HEK293 (cell line): ENCODE measurements around the gene HDAC8.

Experiments
- CTCF ChIA-PET: fragments of 350-600 bp; formaldehyde crosslinking; extraction: SDS; loops from one replicate; lab custom pipeline; 2021; ENCODE audit warnings: antibody characterized with exemption; lab: Yijun Ruan, JAX
- POLR2A ChIA-PET: fragments of 300-600 bp; formaldehyde crosslinking; extraction: SDS; loops from one replicate; lab custom pipeline; 2020; ENCODE audit warnings: antibody characterized with exemption, inconsistent platforms; lab: Yijun Ruan, JAX
- H3K27ac ChIP-seq: fragments of 200-500 bp; sonication (Bioruptor generic); 2 replicates; pipeline ENCODE4 v1.5.1; 2014; ENCODE audit warnings: low read depth, low read length, control low read depth, inconsistent platforms; ENCODE audit errors: extremely low read depth
- H3K36me3 ChIP-seq, 2 experiments: fragments of 200-500 bp in 1 of 2; sonication (Bioruptor generic) in 1 of 2; 1 replicate in 1 of 2; 2 replicates in 1 of 2; pipeline ENCODE4 v1.5.1; 2014 to 2017; ENCODE audit warnings: inconsistent platforms in 2 of 2, low read length in 2 of 2; ENCODE audit not compliant: control insufficient read depth in 2 of 2, insufficient read depth in 1 of 2
- H3K4me1 ChIP-seq: fragments of 200-500 bp; sonication (Bioruptor generic); 2 replicates; pipeline ENCODE4 v1.5.1; 2014; ENCODE audit warnings: mild to moderate bottlenecking, low read length, inconsistent platforms; ENCODE audit not compliant: control insufficient read depth, insufficient read depth
- H3K4me3 ChIP-seq: 2 replicates; pipeline ENCODE4 v1.5.1; 2011; ENCODE audit warnings: low read depth, mild to moderate bottlenecking, control low read depth, low read length, moderate library complexity
- H3K9me3 ChIP-seq: fragments of 200-500 bp; sonication (Bioruptor generic); 2 replicates; pipeline ENCODE4 v1.5.1; 2014; ENCODE audit warnings: low read depth, low read length, inconsistent platforms; ENCODE audit not compliant: control insufficient read depth, insufficient read depth
- KLF10 ChIP-seq: fragments of 450-650 bp; IDR thresholded peaks from 2 replicates; pipeline ENCODE4 v1.5.1; 2018; ENCODE audit warnings: missing biosample characterization, mild to moderate bottlenecking, missing genetic modification characterization
- TCF7L2 ChIP-seq: IDR thresholded peaks from 2 replicates; pipeline ENCODE4 v1.6.1; 2011; ENCODE audit warnings: low read depth, mild to moderate bottlenecking, inconsistent platforms, low read length, moderate library complexity, borderline replicate concordance
- TRIM28 ChIP-seq: IDR thresholded peaks from 2 replicates; pipeline ENCODE4 v1.6.1; 2011; ENCODE audit warnings: low read length, control low read depth, borderline replicate concordance
- YY1 ChIP-seq: fragments of 450-650 bp; formaldehyde crosslinking; IDR thresholded peaks from 2 replicates; pipeline ENCODE4 v1.5.1; 2018; ENCODE audit warnings: missing biosample characterization, missing genetic modification characterization
- ZBTB26 ChIP-seq: fragments of 450-650 bp; formaldehyde crosslinking; optimal IDR thresholded peaks from 2 replicates; pipeline ENCODE3; 2016; ENCODE audit warnings: missing biosample characterization, mild to moderate bottlenecking, missing genetic modification characterization
- ZNF114 ChIP-seq: fragments of 450-650 bp; formaldehyde crosslinking; IDR thresholded peaks from 2 replicates; pipeline ENCODE4 v1.5.0; 2017; ENCODE audit warnings: missing biosample characterization, missing genetic modification characterization
- ZNF24 ChIP-seq: fragments of 450-650 bp; formaldehyde crosslinking; IDR thresholded peaks from 2 replicates; pipeline ENCODE4 v1.5.1; 2016; ENCODE audit warnings: missing biosample characterization, missing genetic modification characterization
- ZNF48 ChIP-seq: fragments of 450-650 bp; formaldehyde crosslinking; IDR thresholded peaks from 2 replicates; pipeline ENCODE4 v1.5.1; 2016; ENCODE audit warnings: missing biosample characterization, missing genetic modification characterization
- ZNF501 ChIP-seq: fragments of 450-650 bp; formaldehyde crosslinking; IDR thresholded peaks from 2 replicates; pipeline ENCODE4 v1.5.1; 2016; ENCODE audit warnings: missing biosample characterization, missing genetic modification characterization
- ZNF518A ChIP-seq: fragments of 450-650 bp; formaldehyde crosslinking; conservative IDR thresholded peaks from 2 replicates; pipeline ENCODE4 v1.5.1; 2016; ENCODE audit warnings: low read depth, missing biosample characterization, missing genetic modification characterization
- ZNF561 ChIP-seq: fragments of 450-650 bp; IDR thresholded peaks from 2 replicates; pipeline ENCODE4 v1.5.1; 2018; ENCODE audit warnings: missing biosample characterization, missing genetic modification characterization, borderline replicate concordance
- ZNF791 ChIP-seq: fragments of 450-650 bp; formaldehyde crosslinking; IDR thresholded peaks from 2 replicates; pipeline ENCODE4 v1.5.1; 2016; ENCODE audit warnings: missing biosample characterization, missing genetic modification characterization
- ZNF837 ChIP-seq: fragments of 450-650 bp; formaldehyde crosslinking; IDR thresholded peaks from 2 replicates; pipeline ENCODE4 v1.5.1; 2016; ENCODE audit warnings: missing biosample characterization, missing genetic modification characterization
- TF ChIP-seq, protein P1 (sequence below): fragments of 450-650 bp; formaldehyde crosslinking; IDR thresholded peaks from 2 replicates; pipeline ENCODE4 v1.5.1; 2016; ENCODE audit warnings: missing biosample characterization, missing genetic modification characterization
- TF ChIP-seq, protein P2 (sequence below): fragments of 450-650 bp; formaldehyde crosslinking; IDR thresholded peaks from 2 replicates; pipeline ENCODE4 v1.5.1; 2016; ENCODE audit warnings: missing biosample characterization, missing genetic modification characterization
- TF ChIP-seq, protein P3 (sequence below): fragments of 450-650 bp; formaldehyde crosslinking; IDR thresholded peaks from 2 replicates; pipeline ENCODE4 v1.5.1; 2017; ENCODE audit warnings: missing biosample characterization, mild to moderate bottlenecking, missing genetic modification characterization, moderate library complexity
- TF ChIP-seq, protein P4 (sequence below): fragments of 450-650 bp; formaldehyde crosslinking; IDR thresholded peaks from 2 replicates; pipeline ENCODE4 v1.5.1; 2016; ENCODE audit warnings: missing biosample characterization, missing genetic modification characterization

The HDAC8 gene

GRCh38 chrX:72540318-72540717 is 32.3 kb downstream of the HDAC8 start (continued):
- no peak for TF ChIP-seq ZNF518A (tag by site-specific recombination)

DNA sequence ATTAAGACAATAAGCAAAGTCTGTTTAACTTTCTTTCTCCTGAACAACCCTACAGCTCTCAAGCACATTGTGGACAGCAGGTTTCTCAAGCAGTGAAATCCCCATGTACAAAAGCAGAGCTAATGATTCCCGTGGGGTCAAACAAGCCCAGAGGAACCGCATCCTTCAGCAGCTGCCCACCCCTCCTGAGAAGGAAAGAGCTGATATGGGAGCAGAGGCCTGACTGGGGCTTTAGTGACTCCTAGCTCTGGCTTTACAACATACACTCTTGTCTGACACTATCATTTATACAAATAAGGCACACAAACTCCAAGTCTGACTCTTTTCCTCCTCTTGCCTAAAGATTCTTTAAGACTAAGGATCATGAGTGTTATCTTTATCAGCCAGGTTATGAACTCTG is 32.8 kb downstream of the HDAC8 start:
- Histone ChIP-seq H3K36me3 (peaks cover 0 to 13% of the 10 kb centered on the region in 2 experiments; a peak in 2 of 3 replicates), H3K4me3 (no peak overlapping the region), H3K4me1 (no peaks in the 10 kb centered on the region), H3K9me3 (no peaks in the 10 kb centered on the region), H3K27ac (no peak overlapping the region)
- POLR2A ChIA-PET = interaction anchor here (0.6 to 1.2 kb wide), 2 partner anchors 263 to 629 kb away, joined by 4 read pairs; partner anchors contain the start of genes NHSL2 and RPS4X
- TF ChIP-seq TCF7L2 (no peak), ZNF24 (tag by site-specific recombination) (no peak), KLF10 (no peak), ZNF837 (tag by site-specific recombination) (no peak), ZNF501 (no peak), ZNF518A (tag by site-specific recombination) (no peak), TRIM28 (no peak), ZNF48 (tag by site-specific recombination) (no peak), YY1 (no peak), ZBTB26 (tag by site-specific recombination) (no peak), ZNF791 (no peak), ZNF114 (tag by site-specific recombination) (no peak), ZNF561 (tag by site-specific recombination) (no peak)
- TF ChIP-seq, protein P1, sequence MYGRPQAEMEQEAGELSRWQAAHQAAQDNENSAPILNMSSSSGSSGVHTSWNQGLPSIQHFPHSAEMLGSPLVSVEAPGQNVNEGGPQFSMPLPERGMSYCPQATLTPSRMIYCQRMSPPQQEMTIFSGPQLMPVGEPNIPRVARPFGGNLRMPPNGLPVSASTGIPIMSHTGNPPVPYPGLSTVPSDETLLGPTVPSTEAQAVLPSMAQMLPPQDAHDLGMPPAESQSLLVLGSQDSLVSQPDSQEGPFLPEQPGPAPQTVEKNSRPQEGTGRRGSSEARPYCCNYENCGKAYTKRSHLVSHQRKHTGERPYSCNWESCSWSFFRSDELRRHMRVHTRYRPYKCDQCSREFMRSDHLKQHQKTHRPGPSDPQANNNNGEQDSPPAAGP (tag by site-specific recombination) = no peak
- TF ChIP-seq, protein P2, sequence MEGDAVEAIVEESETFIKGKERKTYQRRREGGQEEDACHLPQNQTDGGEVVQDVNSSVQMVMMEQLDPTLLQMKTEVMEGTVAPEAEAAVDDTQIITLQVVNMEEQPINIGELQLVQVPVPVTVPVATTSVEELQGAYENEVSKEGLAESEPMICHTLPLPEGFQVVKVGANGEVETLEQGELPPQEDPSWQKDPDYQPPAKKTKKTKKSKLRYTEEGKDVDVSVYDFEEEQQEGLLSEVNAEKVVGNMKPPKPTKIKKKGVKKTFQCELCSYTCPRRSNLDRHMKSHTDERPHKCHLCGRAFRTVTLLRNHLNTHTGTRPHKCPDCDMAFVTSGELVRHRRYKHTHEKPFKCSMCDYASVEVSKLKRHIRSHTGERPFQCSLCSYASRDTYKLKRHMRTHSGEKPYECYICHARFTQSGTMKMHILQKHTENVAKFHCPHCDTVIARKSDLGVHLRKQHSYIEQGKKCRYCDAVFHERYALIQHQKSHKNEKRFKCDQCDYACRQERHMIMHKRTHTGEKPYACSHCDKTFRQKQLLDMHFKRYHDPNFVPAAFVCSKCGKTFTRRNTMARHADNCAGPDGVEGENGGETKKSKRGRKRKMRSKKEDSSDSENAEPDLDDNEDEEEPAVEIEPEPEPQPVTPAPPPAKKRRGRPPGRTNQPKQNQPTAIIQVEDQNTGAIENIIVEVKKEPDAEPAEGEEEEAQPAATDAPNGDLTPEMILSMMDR (tag by site-specific recombination) = no peak
- TF ChIP-seq, protein P3, sequence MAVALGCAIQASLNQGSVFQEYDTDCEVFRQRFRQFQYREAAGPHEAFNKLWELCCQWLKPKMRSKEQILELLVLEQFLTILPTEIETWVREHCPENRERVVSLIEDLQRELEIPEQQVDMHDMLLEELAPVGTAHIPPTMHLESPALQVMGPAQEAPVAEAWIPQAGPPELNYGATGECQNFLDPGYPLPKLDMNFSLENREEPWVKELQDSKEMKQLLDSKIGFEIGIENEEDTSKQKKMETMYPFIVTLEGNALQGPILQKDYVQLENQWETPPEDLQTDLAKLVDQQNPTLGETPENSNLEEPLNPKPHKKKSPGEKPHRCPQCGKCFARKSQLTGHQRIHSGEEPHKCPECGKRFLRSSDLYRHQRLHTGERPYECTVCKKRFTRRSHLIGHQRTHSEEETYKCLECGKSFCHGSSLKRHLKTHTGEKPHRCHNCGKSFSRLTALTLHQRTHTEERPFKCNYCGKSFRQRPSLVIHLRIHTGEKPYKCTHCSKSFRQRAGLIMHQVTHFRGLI = no peak
- TF ChIP-seq, protein P4, sequence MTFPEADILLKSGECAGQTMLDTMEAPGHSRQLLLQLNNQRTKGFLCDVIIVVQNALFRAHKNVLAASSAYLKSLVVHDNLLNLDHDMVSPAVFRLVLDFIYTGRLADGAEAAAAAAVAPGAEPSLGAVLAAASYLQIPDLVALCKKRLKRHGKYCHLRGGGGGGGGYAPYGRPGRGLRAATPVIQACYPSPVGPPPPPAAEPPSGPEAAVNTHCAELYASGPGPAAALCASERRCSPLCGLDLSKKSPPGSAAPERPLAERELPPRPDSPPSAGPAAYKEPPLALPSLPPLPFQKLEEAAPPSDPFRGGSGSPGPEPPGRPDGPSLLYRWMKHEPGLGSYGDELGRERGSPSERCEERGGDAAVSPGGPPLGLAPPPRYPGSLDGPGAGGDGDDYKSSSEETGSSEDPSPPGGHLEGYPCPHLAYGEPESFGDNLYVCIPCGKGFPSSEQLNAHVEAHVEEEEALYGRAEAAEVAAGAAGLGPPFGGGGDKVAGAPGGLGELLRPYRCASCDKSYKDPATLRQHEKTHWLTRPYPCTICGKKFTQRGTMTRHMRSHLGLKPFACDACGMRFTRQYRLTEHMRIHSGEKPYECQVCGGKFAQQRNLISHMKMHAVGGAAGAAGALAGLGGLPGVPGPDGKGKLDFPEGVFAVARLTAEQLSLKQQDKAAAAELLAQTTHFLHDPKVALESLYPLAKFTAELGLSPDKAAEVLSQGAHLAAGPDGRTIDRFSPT (tag by site-specific recombination) = no peak
- CTCF ChIA-PET = interaction anchor here (0.5 to 7.3 kb wide), 12 partner anchors 9 to 302 kb away, joined by 3 to 87 read pairs (median 3); partner anchors contain the start of gene RPS4X
